ENCODE results near the gene XRCC1.

DNA sequence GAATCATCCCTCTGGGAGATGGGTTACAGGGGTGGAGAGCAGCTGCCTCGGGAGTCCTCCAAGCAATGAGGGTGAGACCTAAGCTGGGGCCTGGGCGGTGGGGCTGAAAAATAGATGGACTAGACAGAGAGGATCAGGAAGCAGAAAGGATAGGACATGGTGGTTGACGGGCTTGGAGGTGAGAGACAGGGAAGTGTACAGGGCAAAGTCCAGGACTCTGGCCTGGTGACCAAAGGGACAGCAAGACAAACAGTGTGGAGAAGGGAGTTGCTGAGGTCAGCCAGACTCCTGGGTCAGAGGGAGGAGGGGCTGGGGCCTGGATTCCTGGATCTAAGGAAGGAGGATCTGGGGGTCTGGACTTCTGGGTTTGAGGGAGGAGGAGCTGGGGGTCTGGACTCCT, 76.3 kb downstream of the XRCC1 start:
- TF ChIP-seq, protein P1, sequence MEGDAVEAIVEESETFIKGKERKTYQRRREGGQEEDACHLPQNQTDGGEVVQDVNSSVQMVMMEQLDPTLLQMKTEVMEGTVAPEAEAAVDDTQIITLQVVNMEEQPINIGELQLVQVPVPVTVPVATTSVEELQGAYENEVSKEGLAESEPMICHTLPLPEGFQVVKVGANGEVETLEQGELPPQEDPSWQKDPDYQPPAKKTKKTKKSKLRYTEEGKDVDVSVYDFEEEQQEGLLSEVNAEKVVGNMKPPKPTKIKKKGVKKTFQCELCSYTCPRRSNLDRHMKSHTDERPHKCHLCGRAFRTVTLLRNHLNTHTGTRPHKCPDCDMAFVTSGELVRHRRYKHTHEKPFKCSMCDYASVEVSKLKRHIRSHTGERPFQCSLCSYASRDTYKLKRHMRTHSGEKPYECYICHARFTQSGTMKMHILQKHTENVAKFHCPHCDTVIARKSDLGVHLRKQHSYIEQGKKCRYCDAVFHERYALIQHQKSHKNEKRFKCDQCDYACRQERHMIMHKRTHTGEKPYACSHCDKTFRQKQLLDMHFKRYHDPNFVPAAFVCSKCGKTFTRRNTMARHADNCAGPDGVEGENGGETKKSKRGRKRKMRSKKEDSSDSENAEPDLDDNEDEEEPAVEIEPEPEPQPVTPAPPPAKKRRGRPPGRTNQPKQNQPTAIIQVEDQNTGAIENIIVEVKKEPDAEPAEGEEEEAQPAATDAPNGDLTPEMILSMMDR (IDR thresholded peaks at IDR 0.05; ENCODE audit: borderline replicate concordance, extremely low read depth, low read length, poor library complexity, severe bottlenecking) = no peak
- TF ChIP-seq EZH2 (IDR thresholded peaks at IDR 0.05; ENCODE audit: borderline replicate concordance, low read depth, low read length, severe bottlenecking) = no peak
